Left ventricle myocardium inferior (tissue), 1 donor: ENCODE results near the gene PEMT. TPM values are rescaled to one million over a fixed set of nuclear protein-coding genes. Genes with fewer than 3 reads are reported as not detected.
A peak's percentile ranks its signal among the peaks of the same experiment; 100 is the strongest.

Source experiments
- DNase-seq: peaks from one replicate; pipeline ENCODE4 v3.0.0-alpha.2; 2020
- H3K27ac ChIP-seq: fragments of 200-600 bp; replicated peaks from 2 replicates; pipeline ENCODE4 v1.8.0; 2021
- H3K27me3 ChIP-seq: fragments of 200-600 bp; 2 replicates; pipeline ENCODE4 v1.8.0; 2021; ENCODE audit warnings: low read depth
- H3K36me3 ChIP-seq: fragments of 200-600 bp; 2 replicates; pipeline ENCODE4 v1.8.0; 2021
- H3K4me1 ChIP-seq: fragments of 200-600 bp; 2 replicates; pipeline ENCODE4 v1.8.0; 2021
- H3K4me3 ChIP-seq: fragments of 200-600 bp; 2 replicates; pipeline ENCODE4 v1.8.0; 2021; ENCODE audit warnings: mild to moderate bottlenecking, moderate library complexity
- H3K9me3 ChIP-seq: fragments of 200-600 bp; replicated peaks from 2 replicates; pipeline ENCODE4 v1.8.0; 2021
- intact Hi-C: fragments of 100-400 bp; cut with micrococcal nuclease; formaldehyde crosslinking; loops from one replicate; pipeline ENCODE4 v1.11.0; 2022
- total RNA-seq: library from RNA; stranded (reverse); fragmentation: NEBNext Ultra II Directional; extraction: Animal tissue kit (Norgen Biotek cat#: 25700); gene quantifications from one replicate; pipeline ENCODE4 v1.2.1, GENCODE V29; 2021
- TF ChIP-seq, protein P1 (sequence below): fragments of 200-600 bp; IDR thresholded peaks from 2 replicates; pipeline ENCODE4 v1.8.0; 2021; ENCODE audit warnings: antibody characterized with exemption, mild to moderate bottlenecking, borderline replicate concordance
- donor health status: DM: no; HTN: yes; CAD: no; lungs with severe emphysema.

Gene PEMT
- total RNA-seq, 1 donor from 2014 or later, result 18.8 TPM

DNA sequence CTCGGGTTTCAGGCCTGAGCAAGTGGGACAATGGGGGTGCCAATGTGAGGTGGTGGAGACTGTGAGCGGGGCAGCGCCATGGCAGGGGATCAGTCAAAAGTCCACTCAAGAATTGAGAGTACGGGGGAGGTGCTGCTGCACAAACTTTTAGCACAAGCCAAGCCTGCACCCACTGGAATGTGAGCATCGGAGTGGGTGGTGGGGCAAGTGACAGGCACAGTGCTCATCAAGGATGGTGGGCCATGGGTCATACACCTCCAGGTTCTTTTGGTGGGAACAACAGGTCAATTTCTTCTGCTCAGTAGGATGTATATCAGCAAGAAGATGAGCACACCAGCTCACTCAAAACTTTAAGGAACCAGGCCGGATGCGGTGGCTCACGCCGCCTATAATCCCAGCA is 32.4 kb upstream of the PEMT start:
- H3K4me3 ChIP-seq, result no peak overlapping the region
- intact Hi-C loops, result no loop called here

DNA sequence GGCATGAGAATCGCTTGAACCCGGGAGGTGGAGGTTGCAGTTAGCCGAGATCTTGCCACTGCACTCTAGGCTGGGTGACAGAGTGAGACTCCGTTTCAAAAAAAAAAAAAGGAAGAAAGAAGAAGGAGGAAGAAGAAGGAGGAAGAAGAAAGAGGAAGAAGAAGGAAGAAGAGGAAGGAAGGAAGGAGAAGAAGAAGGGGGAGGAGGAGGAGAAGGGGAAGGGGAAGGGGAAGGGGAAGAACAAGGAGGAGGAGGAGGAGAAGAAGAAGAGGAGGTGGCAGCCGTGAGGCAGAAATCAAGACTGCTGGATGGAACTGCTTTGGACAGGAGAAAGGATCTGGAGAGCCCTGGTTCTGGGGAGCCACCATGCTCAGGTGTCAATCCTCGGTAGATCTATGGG is 29.7 kb upstream of the PEMT start:
- H3K9me3 ChIP-seq, result no peaks in the 10 kb centered on the region
- no peak overlapping the region for H3K4me3 ChIP-seq
- no peaks in the 10 kb centered on the region for H3K4me1 ChIP-seq
- intact Hi-C loops, result no loop called here
- H3K27ac ChIP-seq, result no peak overlapping the region
- H3K36me3 ChIP-seq, result no peaks in the 10 kb centered on the region
- DNase-seq, result no peak
- no peaks in the 10 kb centered on the region for H3K27me3 ChIP-seq
- TF ChIP-seq, protein P1, sequence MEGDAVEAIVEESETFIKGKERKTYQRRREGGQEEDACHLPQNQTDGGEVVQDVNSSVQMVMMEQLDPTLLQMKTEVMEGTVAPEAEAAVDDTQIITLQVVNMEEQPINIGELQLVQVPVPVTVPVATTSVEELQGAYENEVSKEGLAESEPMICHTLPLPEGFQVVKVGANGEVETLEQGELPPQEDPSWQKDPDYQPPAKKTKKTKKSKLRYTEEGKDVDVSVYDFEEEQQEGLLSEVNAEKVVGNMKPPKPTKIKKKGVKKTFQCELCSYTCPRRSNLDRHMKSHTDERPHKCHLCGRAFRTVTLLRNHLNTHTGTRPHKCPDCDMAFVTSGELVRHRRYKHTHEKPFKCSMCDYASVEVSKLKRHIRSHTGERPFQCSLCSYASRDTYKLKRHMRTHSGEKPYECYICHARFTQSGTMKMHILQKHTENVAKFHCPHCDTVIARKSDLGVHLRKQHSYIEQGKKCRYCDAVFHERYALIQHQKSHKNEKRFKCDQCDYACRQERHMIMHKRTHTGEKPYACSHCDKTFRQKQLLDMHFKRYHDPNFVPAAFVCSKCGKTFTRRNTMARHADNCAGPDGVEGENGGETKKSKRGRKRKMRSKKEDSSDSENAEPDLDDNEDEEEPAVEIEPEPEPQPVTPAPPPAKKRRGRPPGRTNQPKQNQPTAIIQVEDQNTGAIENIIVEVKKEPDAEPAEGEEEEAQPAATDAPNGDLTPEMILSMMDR, result no peak

More for the DNA sequence above, 32.4 kb upstream of the PEMT start:
- no peaks in the 10 kb centered on the region for H3K36me3 ChIP-seq
- H3K4me1 ChIP-seq, result no peaks in the 10 kb centered on the region
- no peak overlapping the region for H3K27ac ChIP-seq
- no peaks in the 10 kb centered on the region for H3K9me3 ChIP-seq
- DNase-seq, result no peak
- no peaks in the 10 kb centered on the region for H3K27me3 ChIP-seq
- TF ChIP-seq, protein P1, result no peak

DNA sequence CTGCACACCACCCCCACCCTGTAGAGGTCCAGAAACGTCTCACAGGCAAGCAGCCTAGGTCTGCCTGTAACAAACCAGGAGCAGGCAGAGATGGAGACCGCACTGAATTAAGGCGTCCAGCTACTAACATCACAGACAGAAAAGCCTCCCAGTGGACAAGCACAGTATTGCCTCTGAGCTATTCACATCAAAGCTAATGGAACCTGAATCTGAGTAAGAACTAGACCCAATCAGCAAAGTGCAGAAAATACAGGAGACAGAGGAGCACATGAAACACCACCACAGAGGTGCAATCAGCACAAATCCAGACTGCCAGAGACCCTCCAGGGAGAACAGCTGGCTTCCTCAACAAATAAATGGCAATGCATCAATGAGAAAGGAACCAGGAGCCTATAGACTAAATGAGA is 22.2 kb upstream of the PEMT start:
- Histone ChIP-seq H3K4me3 (no peak overlapping the region), H3K4me1 (peaks cover 10% of the 10 kb centered on the region), H3K27me3 (no peaks in the 10 kb centered on the region), H3K9me3 (no peaks in the 10 kb centered on the region), H3K27ac (no peak overlapping the region), H3K36me3 (no peaks in the 10 kb centered on the region)
- TF ChIP-seq, protein P1, result peak; percentile 83
- intact Hi-C loops, result loop anchor here (10.0 kb wide), 1 partner anchor 259 kb away; no protein-coding TSS in a partner anchor
- no peak for DNase-seq

DNA sequence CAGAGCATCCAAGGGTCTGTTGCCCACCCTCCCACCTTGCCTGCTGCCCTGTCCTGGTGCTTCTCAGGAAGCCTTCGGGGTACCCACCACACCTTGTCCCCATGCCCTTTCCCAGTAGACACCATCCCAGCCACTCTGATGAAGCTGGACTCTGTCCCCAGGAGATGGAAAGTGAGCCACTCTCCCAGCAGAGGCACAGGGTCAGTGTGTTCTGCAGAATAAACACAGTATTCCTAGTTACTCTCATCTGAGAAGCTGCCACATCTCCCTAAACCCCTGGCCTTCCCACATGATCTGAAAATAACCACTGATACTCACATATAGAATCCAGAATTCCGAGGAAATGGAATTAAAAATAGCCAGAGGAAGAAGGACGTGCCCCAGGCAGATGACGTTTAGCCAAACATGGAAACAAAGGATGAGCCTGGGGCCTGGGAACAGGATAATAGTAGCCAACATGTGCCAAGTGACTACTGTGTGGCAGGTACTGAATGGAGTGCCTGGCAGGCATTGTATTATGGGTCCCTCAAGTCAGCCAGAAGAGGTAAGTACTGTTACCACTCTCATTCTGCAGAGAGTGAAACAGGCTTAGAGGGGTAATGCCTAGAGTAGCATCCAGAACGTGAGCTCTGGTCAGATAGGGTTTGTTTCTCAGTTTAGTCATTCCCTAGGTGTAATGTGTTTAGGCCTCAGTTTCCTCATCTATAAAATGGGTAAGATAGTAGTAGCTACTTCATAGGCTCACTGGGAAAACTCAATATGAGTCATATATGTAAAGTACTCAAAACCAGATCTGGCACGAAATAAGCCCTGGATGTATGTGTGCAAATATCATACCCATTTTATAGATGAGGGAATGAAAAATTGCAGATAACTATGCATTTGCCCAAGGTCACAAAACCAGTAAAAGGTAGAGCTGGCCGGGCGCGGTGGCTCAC is 20.8 kb upstream of the PEMT start:
- intact Hi-C loops, result loop anchor here (10.0 kb wide), 1 partner anchor 258 kb away; no protein-coding TSS in a partner anchor

DNA sequence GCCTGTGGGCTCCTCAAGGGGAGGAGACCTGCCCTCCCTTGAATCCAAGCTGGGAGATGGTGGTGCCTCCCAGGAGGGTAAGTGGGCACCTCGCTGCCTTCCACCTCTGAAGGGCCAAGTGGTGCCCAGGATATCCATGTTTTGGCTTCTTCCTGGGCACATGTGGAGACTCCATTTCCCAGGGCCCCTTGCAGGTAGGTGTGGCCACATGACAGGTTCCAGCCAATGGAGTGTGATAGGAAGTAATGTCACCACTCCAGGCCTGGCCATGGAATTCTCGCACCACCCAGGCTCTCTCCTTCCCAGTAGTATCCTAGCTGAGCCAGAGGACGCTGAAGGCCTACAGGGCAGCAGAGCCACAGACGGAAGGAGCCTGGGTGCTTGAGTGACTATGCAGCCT is 17.6 kb upstream of the PEMT start:
- Histone ChIP-seq H3K36me3 (no peaks in the 10 kb centered on the region), H3K4me1 (peaks cover 24% of the 10 kb centered on the region), H3K27ac (no peak overlapping the region), H3K9me3 (no peaks in the 10 kb centered on the region), H3K27me3 (no peaks in the 10 kb centered on the region), H3K4me3 (no peak overlapping the region)
- intact Hi-C loops, result no loop called here
- TF ChIP-seq, protein P1, result no peak
- no peak for DNase-seq

More for the DNA sequence above, 20.8 kb upstream of the PEMT start:
- H3K36me3 ChIP-seq, result no peaks in the 10 kb centered on the region
- peak overlapping the region; percentile 47 for H3K27ac ChIP-seq
- H3K4me1 ChIP-seq, result peaks cover 10% of the 10 kb centered on the region
- TF ChIP-seq, protein P1, result no peak
- H3K9me3 ChIP-seq, result no peaks in the 10 kb centered on the region
- no peak overlapping the region for H3K4me3 ChIP-seq
- DNase-seq, result no peak
- no peaks in the 10 kb centered on the region for H3K27me3 ChIP-seq
